ENCODE data around the gene TSPAN15.

TSPAN15 gene

DNA sequence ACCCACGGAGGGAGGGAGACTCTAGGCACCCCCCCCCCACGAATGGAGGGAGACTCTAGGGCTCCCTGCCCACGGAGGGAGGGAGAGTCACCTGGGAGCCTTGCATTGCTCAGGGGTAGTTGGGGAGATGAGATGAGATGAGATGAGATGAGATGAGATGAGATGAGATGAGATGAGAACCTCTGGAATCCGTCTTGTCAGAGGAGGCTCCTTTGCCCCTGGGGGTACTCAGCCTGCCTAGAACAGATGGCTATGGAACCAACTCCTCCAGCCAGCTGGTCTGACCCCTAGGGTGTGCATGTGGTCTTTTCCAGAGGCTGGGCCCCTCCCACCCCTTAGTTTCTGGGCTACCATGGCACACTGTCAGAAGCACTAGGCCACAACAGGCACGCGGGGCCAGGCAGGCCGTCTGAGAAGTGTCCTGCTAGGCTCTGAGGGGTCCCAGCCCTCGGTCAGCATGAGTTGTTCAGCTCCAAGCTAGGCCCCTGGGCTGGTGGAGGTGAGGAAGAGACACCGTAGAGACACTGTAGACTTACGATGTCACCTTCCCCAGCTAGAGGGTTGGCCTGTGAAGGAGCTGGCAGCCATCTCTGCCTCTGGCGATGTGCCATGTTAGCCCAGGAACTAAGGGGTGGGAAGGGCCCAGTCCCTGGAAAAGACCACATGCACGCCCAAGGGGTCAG lies 8.8 kb downstream of the TSPAN15 start:
- Histone ChIP-seq H3K27ac (peak overlapping the region in 1 of 2 donors; percentile 49), H3K4me3 (no peak overlapping the region)
- TF ChIP-seq, protein P1, sequence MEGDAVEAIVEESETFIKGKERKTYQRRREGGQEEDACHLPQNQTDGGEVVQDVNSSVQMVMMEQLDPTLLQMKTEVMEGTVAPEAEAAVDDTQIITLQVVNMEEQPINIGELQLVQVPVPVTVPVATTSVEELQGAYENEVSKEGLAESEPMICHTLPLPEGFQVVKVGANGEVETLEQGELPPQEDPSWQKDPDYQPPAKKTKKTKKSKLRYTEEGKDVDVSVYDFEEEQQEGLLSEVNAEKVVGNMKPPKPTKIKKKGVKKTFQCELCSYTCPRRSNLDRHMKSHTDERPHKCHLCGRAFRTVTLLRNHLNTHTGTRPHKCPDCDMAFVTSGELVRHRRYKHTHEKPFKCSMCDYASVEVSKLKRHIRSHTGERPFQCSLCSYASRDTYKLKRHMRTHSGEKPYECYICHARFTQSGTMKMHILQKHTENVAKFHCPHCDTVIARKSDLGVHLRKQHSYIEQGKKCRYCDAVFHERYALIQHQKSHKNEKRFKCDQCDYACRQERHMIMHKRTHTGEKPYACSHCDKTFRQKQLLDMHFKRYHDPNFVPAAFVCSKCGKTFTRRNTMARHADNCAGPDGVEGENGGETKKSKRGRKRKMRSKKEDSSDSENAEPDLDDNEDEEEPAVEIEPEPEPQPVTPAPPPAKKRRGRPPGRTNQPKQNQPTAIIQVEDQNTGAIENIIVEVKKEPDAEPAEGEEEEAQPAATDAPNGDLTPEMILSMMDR (IDR thresholded peaks at IDR 0.05) = no peak
- DNase-seq (ENCODE audit: low spot score) = no peak

DNA sequence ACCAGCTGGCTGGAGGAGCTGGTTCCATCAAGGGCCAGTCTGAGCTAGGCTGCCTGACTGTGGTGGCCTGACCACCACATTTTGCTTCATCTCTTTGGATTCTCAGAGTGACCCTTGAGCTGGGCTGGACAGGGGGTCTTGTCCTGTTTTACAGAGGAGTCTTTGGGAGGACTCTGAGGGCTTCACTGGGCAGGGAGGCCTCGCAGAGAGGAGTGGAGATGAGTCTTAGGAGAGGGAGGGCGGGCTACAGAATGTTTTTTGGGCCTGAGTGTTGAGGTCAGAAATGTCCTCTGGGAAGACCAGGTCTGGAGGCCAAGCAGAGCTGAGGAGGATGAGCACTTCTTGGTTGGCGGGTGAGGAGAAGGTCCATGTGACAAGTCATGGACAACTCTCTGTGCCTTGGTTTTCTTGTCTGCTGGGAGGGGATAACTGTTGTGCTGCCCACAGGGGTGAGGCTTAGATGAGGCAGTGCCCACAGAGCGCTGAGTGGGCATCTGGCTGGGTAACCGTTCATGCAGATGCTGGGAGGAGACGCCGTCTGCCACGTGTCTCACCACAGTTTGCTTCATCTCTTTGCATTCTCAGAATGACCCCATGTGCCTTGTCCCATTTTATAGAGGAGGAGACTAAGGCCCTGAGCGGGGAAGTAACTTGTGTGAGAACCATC lies 9.4 kb downstream of the TSPAN15 start:
- Histone ChIP-seq H3K4me3 (no peak overlapping the region), H3K27ac (peak overlapping the region in 1 of 2 donors; percentile 49)
- TF ChIP-seq, protein P1 (IDR thresholded peaks at IDR 0.05) = no peak
- DNase-seq (ENCODE audit: low spot score) = no peak

DNA sequence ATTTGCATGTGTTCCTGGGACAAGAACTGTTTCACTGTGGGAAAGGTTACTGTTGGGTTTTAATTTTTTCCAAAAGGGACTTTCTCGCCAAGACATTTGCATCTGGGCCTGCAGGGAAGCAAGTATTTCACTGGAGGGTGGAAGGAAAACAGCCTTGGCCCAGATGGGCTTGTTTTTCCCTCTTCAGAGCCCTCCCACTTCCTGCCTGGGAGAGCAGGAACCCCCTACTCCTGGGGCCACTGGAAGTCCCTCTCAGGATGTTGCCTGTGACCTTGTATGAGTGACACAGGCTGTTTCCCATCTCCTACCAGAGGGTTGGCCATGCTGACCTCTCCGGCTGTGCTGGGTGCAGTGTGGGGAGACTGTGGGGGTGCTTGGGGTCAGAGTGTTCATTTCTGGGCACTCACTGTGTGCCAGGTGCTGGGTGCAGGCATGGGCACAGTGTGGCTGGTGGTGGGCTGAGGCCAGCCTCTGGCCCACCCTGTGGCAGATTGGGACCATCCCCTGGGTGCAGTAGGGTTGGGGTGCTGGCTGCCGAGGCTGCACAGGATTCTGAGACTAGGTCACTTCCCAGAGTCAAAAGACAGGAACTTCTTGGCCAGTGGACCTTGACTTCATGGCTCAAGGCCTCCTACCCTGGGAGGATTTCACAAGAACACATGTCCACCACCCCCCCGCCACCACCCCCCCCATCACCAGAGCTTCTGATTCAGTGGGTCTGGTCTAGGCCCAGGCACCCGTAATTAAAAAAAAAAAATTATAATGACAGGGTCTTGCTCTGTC lies 10.2 kb downstream of the TSPAN15 start:
- no peak for DNase-seq (ENCODE audit: low spot score)
- no peak overlapping the region for H3K4me3 ChIP-seq
- H3K27ac ChIP-seq = peak overlapping the region in 1 of 2 donors; percentile 49
- TF ChIP-seq, protein P1 (IDR thresholded peaks at IDR 0.05) = no peak

GRCh38 chr10:69463886-69464285 lies 12.6 kb downstream of the TSPAN15 start:
- DNase-seq (ENCODE audit: low spot score) = no peak
- Histone ChIP-seq H3K4me3 (no peak overlapping the region), H3K27ac (peak overlapping the region in 1 of 2 donors; percentile 67)
- TF ChIP-seq, protein P1 (IDR thresholded peaks at IDR 0.05) = no peak

GRCh38 chr10:69464401-69464800 lies 13.1 kb downstream of the TSPAN15 start:
- Histone ChIP-seq H3K27ac (peak overlapping the region in 1 of 2 donors; percentile 67), H3K4me3 (no peak overlapping the region)
- DNase-seq (ENCODE audit: low spot score) = no peak
- TF ChIP-seq, protein P1 (IDR thresholded peaks at IDR 0.05) = no peak

DNA sequence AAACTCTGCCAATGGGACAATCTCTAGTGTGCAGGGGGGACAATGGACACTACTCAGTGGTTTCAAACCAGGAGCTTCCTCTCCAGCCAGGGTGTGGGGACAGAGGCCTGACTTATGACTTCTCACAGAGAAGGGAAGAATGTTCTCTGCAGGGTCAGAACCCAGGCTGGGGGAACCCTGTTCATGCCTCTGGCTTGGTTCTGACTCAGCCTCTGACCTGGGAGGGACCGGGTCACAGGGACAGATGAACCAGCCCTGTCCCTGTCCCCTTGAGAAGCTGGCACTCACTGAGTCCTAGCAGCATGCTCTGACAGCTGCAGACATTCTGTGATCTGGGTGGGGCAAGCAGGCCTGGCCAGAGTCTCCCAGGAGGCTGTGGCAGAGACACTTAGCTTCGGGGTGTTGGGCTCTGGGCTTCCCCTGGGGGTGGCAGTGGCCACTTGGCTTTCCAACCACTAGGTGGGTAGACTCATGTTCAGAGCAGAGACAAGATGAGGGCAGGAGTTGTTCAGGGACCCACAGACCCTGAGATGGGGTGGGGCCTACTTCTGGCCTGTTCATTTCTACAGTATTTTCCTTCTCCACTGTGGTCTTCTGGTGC lies 13.6 kb downstream of the TSPAN15 start:
- DNase-seq (ENCODE audit: low spot score) = no peak

More for the DNA sequence above, 13.6 kb downstream of the TSPAN15 start:
- TF ChIP-seq, protein P1 (IDR thresholded peaks at IDR 0.05) = no peak
- Histone ChIP-seq H3K4me3 (no peak overlapping the region), H3K27ac (peak overlapping the region; percentile 14 to 67)
